Heart right ventricle (tissue), 16 donors: ENCODE measurements around the gene ENOPH1. TPM values are rescaled to one million over a fixed set of nuclear protein-coding genes. Genes with fewer than 3 reads are reported as not detected.
A peak's percentile ranks its signal among the peaks of the same experiment; 100 is the strongest.

Experiments
- ATAC-seq, 8 donors: fragments of 200-7000 bp; cut with Tn5 transposase; one replicate each; pipeline ENCODE4 v1.9.1; 2020; ENCODE audit warnings: mild to moderate bottlenecking in 8 of 8, moderate library complexity in 8 of 8, moderate number of reproducible peaks in 1 of 8
- DNase-seq, 2 donors: peaks; one replicate each; pipeline ENCODE4 v3.0.0-alpha.2; 2020
- H3K27ac ChIP-seq, 10 donors: fragments of 200-600 bp; sonication (generic) in 2 of 10; one replicate each; pipeline versions ENCODE4 v1.5.0 to v1.8.0; 2020 to 2022; ENCODE audit warnings: mild to moderate bottlenecking in 3 of 10
- H3K27me3 ChIP-seq, 7 donors: fragments of 200-600 bp; one replicate each; pipeline ENCODE4 v1.8.0; 2021 to 2022; ENCODE audit warnings: mild to moderate bottlenecking in 2 of 7
- H3K36me3 ChIP-seq, 9 donors: fragments of 200-600 bp; sonication (generic) in 1 of 9; one replicate each; pipeline versions ENCODE4 v1.5.0 to v1.8.0; 2020 to 2022; ENCODE audit warnings: mild to moderate bottlenecking in 2 of 9
- H3K4me1 ChIP-seq, 9 donors: fragments of 200-600 bp; sonication (generic) in 1 of 9; one replicate each; pipeline versions ENCODE4 v1.5.0 to v1.8.0; 2020 to 2022; ENCODE audit warnings: mild to moderate bottlenecking in 4 of 9
- H3K4me3 ChIP-seq, 10 donors: fragments of 200-600 bp; sonication (generic) in 2 of 10; one replicate each; pipeline versions ENCODE4 v1.5.0 to v1.8.0; 2020 to 2022; ENCODE audit warnings: mild to moderate bottlenecking in 7 of 10, moderate library complexity in 2 of 10
- H3K9me3 ChIP-seq, 11 donors: fragments of 200-600 bp in 10 of 11; sonication (generic) in 2 of 11; one replicate each; pipeline versions ENCODE4 v1.5.0 to v1.8.0; 2013 to 2022; ENCODE audit warnings: mild to moderate bottlenecking in 2 of 11, control low read depth in 1 of 11, moderate library complexity in 1 of 11
- WGBS, 2 donors: extraction: QIAGEN DNeasy Blood & Tissue Kit; methylation state at CpG; one replicate each; pipeline ENCODE4 v1.1.7; 2013; ENCODE audit warnings: inconsistent platforms in 1 of 2; 5-methylcytosine and 5-hydroxymethylcytosine counted together
- intact Hi-C, 10 donors: fragments of 100-400 bp; cut with DNase I; formaldehyde crosslinking; loops; one replicate each; pipeline versions ENCODE4 v1.11.1 to v1.14.2; 2022
- polyA plus RNA-seq, 2 donors: library from polyadenylated mRNA; stranded (reverse); fragments of 200-250 nt; gene quantifications; one replicate each; pipeline ENCODE4 v1.2.3, GENCODE V29; 2013
- total RNA-seq, 10 donors: library from RNA; stranded (reverse); fragmentation: NEBNext Ultra II Directional in 3 of 10; extraction: Animal tissue kit (Norgen Biotek cat#: 25700) in 3 of 10; gene quantifications; one replicate each; pipeline versions ENCODE4 v1.2.1 to v1.2.4, GENCODE V29; 2021 to 2023
- TF ChIP-seq, protein P1 (sequence below), 9 donors: fragments of 200-600 bp; sonication (generic) in 2 of 9; IDR thresholded peaks; one replicate each; pipeline versions ENCODE4 v1.5.0 to v1.8.0; 2021 to 2022; ENCODE audit warnings: antibody characterized with exemption in 9 of 9, mild to moderate bottlenecking in 5 of 9, moderate library complexity in 1 of 9
- donor health status: Arrhythmogenic right ventricular cardiomyopathy.
- donor health status: ischemic (EF 13 %, LVEDD 7.1; RV severe dilation, severe dysfunction).
- donor health status: healthy with polysubstance abuse.
- donor health status: DM: no; HTN: yes; CAD: no.
- donor health status: DM: no; HTN: no; CAD: no.
- donor health status: ischemic (EF 25% LVEDD 6.9; RV normal size, moderate dysfunction).
- donor health status: ischemic (EF 25% LVEDD 5.7; RV mildly dilated, moderate dysfunction).
- donor health status: healthy.
- donor health status: DM: yes; HTN: yes; CAD: no.
- donor health status: Ischemic cardiomyopathy.
- donor health status: ischemic (EF 35%, LVEDD 5.7; RV mildly dilated, moderate dysfunction).
- donor health status: nonischemic (EF 11% LVEDD 7.7; RV severe dilation, severe dysfunction).
- donor health status: DM: yes; HTN: yes; CAD: no.
- donor health status: PGD.
- donor health status: ischemic (EF 29% LVEDD 5.4; RV normal size, mild dysfunction).
- donor health status: nonischemic (EF 23%, LVEDD 6.1; RV moderate dilation, normal function).

ENOPH1 gene
- total and polyA plus RNA-seq, 12 donors: 13.9 to 28.1 (median 16.3) TPM

DNA sequence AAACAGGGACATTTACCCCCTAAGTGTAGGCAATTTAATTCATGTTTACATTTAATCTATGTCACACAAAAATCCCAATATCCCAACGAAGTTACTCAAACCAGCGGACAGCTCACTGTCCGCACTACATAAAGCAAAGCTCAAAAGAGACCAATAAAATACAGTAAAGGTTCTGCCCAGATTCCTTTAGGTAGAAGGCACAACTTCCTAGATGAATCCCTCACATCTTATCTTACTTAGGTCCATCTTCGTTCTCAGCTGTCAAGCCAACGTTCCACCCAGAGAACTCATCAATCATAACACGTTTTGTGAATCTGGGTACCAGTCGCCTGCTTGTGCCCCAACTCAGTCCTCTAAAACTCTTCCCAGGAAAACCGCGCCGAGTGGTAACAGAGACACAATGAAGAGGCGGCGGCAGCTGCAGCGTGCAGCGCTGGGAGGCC is 1.8 kb upstream of the ENOPH1 start:
- WGBS, 2 donors: 0 to 1% methylated on average over 14 of the region's 14 CpGs
- ATAC-seq (no peak), DNase-seq (no peak)
- Histone ChIP-seq H3K36me3 (peaks cover 0 to 50% (median 38%) of the 10 kb centered on the region in 9 donors), H3K27ac (peak overlapping the region in 9 of 10 donors; percentile 96 to 99 (median 98)), H3K4me1 (peaks cover 10 to 59% (median 45%) of the 10 kb centered on the region in 9 donors), H3K9me3 (no peaks in the 10 kb centered on the region), H3K27me3 (no peaks in the 10 kb centered on the region), H3K4me3 (peak overlapping the region; percentile 80 to 96 (median 89))
- TF ChIP-seq, protein P1, sequence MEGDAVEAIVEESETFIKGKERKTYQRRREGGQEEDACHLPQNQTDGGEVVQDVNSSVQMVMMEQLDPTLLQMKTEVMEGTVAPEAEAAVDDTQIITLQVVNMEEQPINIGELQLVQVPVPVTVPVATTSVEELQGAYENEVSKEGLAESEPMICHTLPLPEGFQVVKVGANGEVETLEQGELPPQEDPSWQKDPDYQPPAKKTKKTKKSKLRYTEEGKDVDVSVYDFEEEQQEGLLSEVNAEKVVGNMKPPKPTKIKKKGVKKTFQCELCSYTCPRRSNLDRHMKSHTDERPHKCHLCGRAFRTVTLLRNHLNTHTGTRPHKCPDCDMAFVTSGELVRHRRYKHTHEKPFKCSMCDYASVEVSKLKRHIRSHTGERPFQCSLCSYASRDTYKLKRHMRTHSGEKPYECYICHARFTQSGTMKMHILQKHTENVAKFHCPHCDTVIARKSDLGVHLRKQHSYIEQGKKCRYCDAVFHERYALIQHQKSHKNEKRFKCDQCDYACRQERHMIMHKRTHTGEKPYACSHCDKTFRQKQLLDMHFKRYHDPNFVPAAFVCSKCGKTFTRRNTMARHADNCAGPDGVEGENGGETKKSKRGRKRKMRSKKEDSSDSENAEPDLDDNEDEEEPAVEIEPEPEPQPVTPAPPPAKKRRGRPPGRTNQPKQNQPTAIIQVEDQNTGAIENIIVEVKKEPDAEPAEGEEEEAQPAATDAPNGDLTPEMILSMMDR (IDR thresholded peaks at IDR 0.05): no peak
- intact Hi-C loops: loop anchor here in 7 of 10 donors (2.0 to 10.0 kb wide), 6 partner anchors 41 to 466 kb away; partner anchors contain the start of genes HNRNPD (in 2 of the 7) and SEC31A (in 1 of the 7)

DNA sequence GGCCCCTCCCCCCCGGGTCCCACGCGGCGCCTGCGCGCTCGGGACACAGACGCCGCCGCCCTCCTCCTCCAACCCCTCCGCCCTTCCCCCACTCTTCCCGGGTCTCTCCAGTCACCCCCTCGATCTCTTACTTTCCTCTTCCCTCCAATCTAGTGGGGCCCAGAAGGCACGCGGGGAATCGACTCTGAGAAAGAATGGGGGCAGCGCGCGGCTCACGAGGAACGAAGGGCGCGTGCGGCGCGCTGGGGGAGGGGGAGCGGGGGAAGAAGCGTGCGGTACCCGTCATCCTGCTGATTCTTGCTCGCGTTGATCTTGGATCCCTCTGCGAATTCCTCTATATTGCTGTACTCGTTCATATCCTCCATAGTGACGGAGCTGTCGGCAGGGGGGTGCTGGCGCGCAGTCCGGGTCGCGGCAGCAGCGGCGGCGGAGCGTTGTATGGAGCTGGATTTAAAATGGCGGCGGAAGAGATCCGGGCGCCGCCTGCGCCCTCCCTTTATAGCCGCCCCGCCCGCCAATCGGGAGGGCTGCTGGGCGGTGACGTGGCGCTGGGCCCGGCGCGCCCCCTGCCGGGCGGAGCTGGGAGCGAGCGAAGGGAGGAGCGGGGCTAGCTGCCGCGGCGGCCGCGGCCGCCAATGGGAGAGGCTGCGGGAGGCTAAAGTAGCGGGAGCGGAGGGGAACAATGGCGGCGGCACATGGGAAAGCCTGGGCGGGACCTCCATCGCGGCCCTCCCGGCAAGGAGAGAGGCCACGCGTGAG is 1.2 kb upstream of the ENOPH1 start:
- H3K36me3 ChIP-seq: peaks cover 0 to 46% (median 33%) of the 10 kb centered on the region in 9 donors
- H3K4me3 ChIP-seq: peak overlapping the region; percentile 80 to 96 (median 89)
- peak overlapping the region; percentile 89 to 99 (median 98) for H3K27ac ChIP-seq
- TF ChIP-seq, protein P1 (IDR thresholded peaks at IDR 0.05): peak; percentile 94 to 99 (median 99)
- peak; percentile 84 to 94 (median 90) for ATAC-seq
- intact Hi-C loops: loop anchor here (1.0 to 10.0 kb wide), 7 partner anchors 42 to 466 kb away; partner anchors contain the start of genes HNRNPD (in 2 of the 10) and SEC31A (in 1 of the 10)
- no peaks in the 10 kb centered on the region for H3K27me3 ChIP-seq
- DNase-seq: peak; percentile 91 to 95
- no peaks in the 10 kb centered on the region for H3K9me3 ChIP-seq
- 0% methylated on average over 81 to 83 of the region's 83 CpGs for WGBS, 2 donors
- H3K4me1 ChIP-seq: peaks cover 10 to 62% (median 45%) of the 10 kb centered on the region in 9 donors

DNA sequence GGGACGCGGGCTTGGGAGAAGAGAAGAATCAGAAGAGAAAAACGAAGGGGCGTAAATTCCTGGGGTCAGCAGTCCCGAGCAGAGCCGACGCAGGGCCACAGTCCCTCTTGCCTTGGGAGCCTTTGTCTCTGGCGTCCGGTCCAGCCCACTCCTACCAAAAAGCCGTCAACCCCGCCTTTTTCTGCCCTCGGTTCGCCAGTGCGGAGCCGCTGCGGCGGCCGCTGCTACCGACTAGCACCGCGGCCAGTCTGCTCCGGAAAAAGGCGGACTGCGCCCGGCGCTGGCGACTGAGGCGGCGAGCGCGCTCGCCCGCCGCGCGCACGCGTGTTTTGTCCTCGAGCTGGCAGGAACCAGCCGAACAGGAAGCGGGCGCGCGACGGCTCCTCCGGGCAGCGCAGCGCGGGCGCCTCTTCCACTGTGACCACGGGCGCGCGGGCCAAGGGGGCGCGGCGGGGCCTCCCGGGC is 630 bp upstream of the ENOPH1 start:
- no peak for DNase-seq
- intact Hi-C loops: loop anchor here (1.0 to 10.0 kb wide), 8 partner anchors 42 to 585 kb away; partner anchors contain the start of genes HNRNPD (in 3 of the 10), SEC31A (in 2 of the 10) and LIN54 (in 1 of the 10)
- Histone ChIP-seq H3K27ac (peak overlapping the region; percentile 75 to 99 (median 98)), H3K27me3 (no peaks in the 10 kb centered on the region), H3K4me1 (peaks cover 10 to 62% (median 45%) of the 10 kb centered on the region in 9 donors), H3K4me3 (peak overlapping the region; percentile 80 to 96 (median 89)), H3K9me3 (no peaks in the 10 kb centered on the region), H3K36me3 (peaks cover 0 to 42% (median 27%) of the 10 kb centered on the region in 9 donors)
- WGBS, 2 donors: 0 to 1% methylated on average over 57 to 58 of the region's 58 CpGs
- TF ChIP-seq, protein P1 (IDR thresholded peaks at IDR 0.05): peak in 2 of 9 donors; percentile 5 to 16
- ATAC-seq: peak; percentile 1 to 12 (median 4)
